K562 (cell line): ENCODE measurements around the gene PBXIP1. TPM values are rescaled to one million over a fixed set of nuclear protein-coding genes. Genes with fewer than 3 reads are reported as not detected.

Experiments
- ATAC-seq: fragments of 200-7000 bp; cut with Tn5 transposase; 3 replicates; pipeline ENCODE4 v1.9.1; 2020; ENCODE audit warnings: moderate library complexity
- BruUV-seq: library from RNA; stranded (reverse); fragments of 400-500 nt; replicated peaks from 2 replicates; lab custom pipeline; 2021; lab: Mats Ljungman, UMichigan
- CTCF ChIA-PET: fragments of 300-600 bp; formaldehyde crosslinking; extraction: SDS; loops from one replicate; lab custom pipeline; 2021; ENCODE audit warnings: low intra/inter-chr PET ratio; lab: Yijun Ruan, JAX
- POLR2A ChIA-PET: fragments of 300-600, 350-650 bp; sonication (Branson Sonifier 250); formaldehyde crosslinking; extraction: SDS; loops from one replicate; lab custom pipeline; 2021; ENCODE audit warnings: antibody characterized with exemption, inconsistent platforms; lab: Yijun Ruan, JAX
- DNase-seq, 4 experiments: peaks; one replicate each; pipeline versions ENCODE4 v3.0.0 to v3.0.0-alpha.2; 2011 to 2018; ENCODE audit warnings: low spot score in 3 of 4, mixed read lengths in 3 of 4; ENCODE audit errors: extremely low read depth in 1 of 4
- FAIRE-seq: peaks from 2 replicates; lab custom pipeline; 2011; peaks lifted over from hg19 to GRCh38; lab: Jason Lieb, UNC
- H2AFZ ChIP-seq: 2 replicates; pipeline ENCODE4 v1.6.0; 2011; ENCODE audit warnings: low read depth, low read length, control low read depth, inconsistent platforms
- H3K27ac ChIP-seq: fragments of 200-600 bp; 3 replicates; pipeline ENCODE4 v1.8.0; 2011; ENCODE audit warnings: low read depth, mild to moderate bottlenecking, control low read depth, inconsistent platforms, low read length, moderate library complexity, mixed read lengths; ENCODE audit errors: extremely low read depth
- H3K27me3 ChIP-seq, 2 experiments: fragments of 300-600 bp in 1 of 2; 2 replicates in 1 of 2; 3 replicates in 1 of 2; pipeline versions ENCODE4 v1.6.0 to v1.8.0; 2011; ENCODE audit warnings: inconsistent platforms in 2 of 2, low read length in 2 of 2, mild to moderate bottlenecking in 1 of 2, mixed read lengths in 1 of 2, moderate library complexity in 1 of 2; ENCODE audit not compliant: control insufficient read depth in 2 of 2, insufficient read depth in 2 of 2
- H3K36me3 ChIP-seq: fragments of 300-600 bp; 3 replicates; pipeline ENCODE4 v1.8.0; 2011; ENCODE audit warnings: mild to moderate bottlenecking, low read length, inconsistent platforms; ENCODE audit not compliant: control insufficient read depth, insufficient read depth
- H3K4me1 ChIP-seq, 2 experiments: fragments of 200-600 bp in 1 of 2; replicated peaks in 1 of 2; 2 replicates in 1 of 2; 3 replicates in 1 of 2; pipeline versions ENCODE4 v1.5.1 to v1.8.0; 2011; ENCODE audit warnings: inconsistent platforms in 2 of 2, low read length in 2 of 2, mild to moderate bottlenecking in 1 of 2, mixed read lengths in 1 of 2, moderate library complexity in 1 of 2; ENCODE audit not compliant: control insufficient read depth in 2 of 2, insufficient read depth in 2 of 2
- H3K4me2 ChIP-seq: 2 replicates; pipeline ENCODE4 v1.6.1; 2011; ENCODE audit warnings: low read length, control low read depth, inconsistent platforms, mixed read lengths; ENCODE audit not compliant: insufficient read depth
- H3K4me3 ChIP-seq: fragments of 200-600 bp; sonication (generic), shearing (Covaris generic); 2 replicates; pipeline ENCODE4 v1.5.1; 2016; ENCODE audit warnings: control low read depth, inconsistent platforms
- H3K79me2 ChIP-seq: fragments of 200-600 bp; 3 replicates; pipeline ENCODE4 v1.8.0; 2011; ENCODE audit warnings: low read length, inconsistent platforms; ENCODE audit not compliant: control insufficient read depth, insufficient read depth
- H3K9ac ChIP-seq, 2 experiments: 2 replicates each; pipeline versions ENCODE4 v1.6.0 to v1.6.1; 2011; ENCODE audit warnings: low read depth in 2 of 2, low read length in 2 of 2, control low read depth in 1 of 2, inconsistent platforms in 1 of 2, mild to moderate bottlenecking in 1 of 2, mixed read lengths in 1 of 2; ENCODE audit not compliant: insufficient read depth in 1 of 2
- H3K9me1 ChIP-seq: one replicate; pipeline ENCODE4 v1.6.0; 2011; ENCODE audit warnings: inconsistent platforms, mild to moderate bottlenecking, low read length, moderate library complexity; ENCODE audit not compliant: control insufficient read depth, insufficient read depth
- H3K9me3 ChIP-seq: replicated peaks from 2 replicates; pipeline ENCODE4 v1.5.1; 2011; ENCODE audit warnings: low read depth, low read length, inconsistent platforms; ENCODE audit not compliant: control insufficient read depth, insufficient read depth
- H4K20me1 ChIP-seq: replicated peaks from 2 replicates; pipeline ENCODE4 v1.6.1; 2011; ENCODE audit warnings: low read length, inconsistent platforms, mixed read lengths; ENCODE audit not compliant: control insufficient read depth, insufficient read depth
- CBFA2T2 ChIP-seq: fragments of 450-650 bp; conservative IDR thresholded peaks from 2 replicates; pipeline ENCODE4 v1.6.1; 2017; ENCODE audit warnings: mild to moderate bottlenecking
- JUND ChIP-seq, 2 experiments: IDR thresholded peaks; 2 replicates in 1 of 2; 3 replicates in 1 of 2; pipeline ENCODE4 v1.6.1; 2011; ENCODE audit warnings: borderline replicate concordance in 2 of 2, low read depth in 2 of 2, low read length in 2 of 2, improper control_type of control experiment in 1 of 2, missing biosample characterization in 1 of 2, missing genetic modification characterization in 1 of 2, missing genetic modification reagents in 1 of 2
- KDM1A ChIP-seq, 2 experiments: fragments of 450-650 bp; IDR thresholded peaks; 2 replicates each; pipeline ENCODE4 v1.6.1; 2016; ENCODE audit warnings: mild to moderate bottlenecking in 2 of 2
- MNT ChIP-seq, 2 experiments: fragments of 450-650 bp; conservative IDR thresholded peaks; 2 replicates each; pipeline ENCODE4 v1.6.1; 2017; ENCODE audit warnings: mild to moderate bottlenecking in 2 of 2, moderate library complexity in 2 of 2
- MTA2 ChIP-seq: fragments of 450-650 bp; IDR thresholded peaks from 2 replicates; pipeline ENCODE4 v1.6.1; 2016; ENCODE audit warnings: low read depth
- NCOR1 ChIP-seq: fragments of 450-650 bp; IDR thresholded peaks from 2 replicates; pipeline ENCODE4 v1.6.1; 2016; ENCODE audit warnings: mild to moderate bottlenecking, moderate library complexity
- POLR2AphosphoS2 ChIP-seq: IDR thresholded peaks from 2 replicates; pipeline ENCODE4 v1.6.1; 2012; ENCODE audit warnings: low read length, improper control_type of control experiment
- RB1 ChIP-seq: fragments of 450-650 bp; IDR thresholded peaks from 2 replicates; pipeline ENCODE4 v1.6.1; 2017; ENCODE audit warnings: low read depth, mild to moderate bottlenecking
- RBM17 ChIP-seq: fragments of 200-400 bp; formaldehyde crosslinking; IDR thresholded peaks from 2 replicates; pipeline ENCODE4 v1.6.1; 2017; ENCODE audit warnings: low read depth, mild to moderate bottlenecking, low read length, borderline replicate concordance
- SP2 ChIP-seq: IDR thresholded peaks from 2 replicates; pipeline ENCODE4 v1.6.1; 2011; ENCODE audit warnings: mild to moderate bottlenecking, low read depth, low read length, moderate library complexity; ENCODE audit not compliant: poor library complexity, severe bottlenecking; ENCODE audit errors: extremely low read depth
- THRB ChIP-seq: fragments of 450-650 bp; formaldehyde crosslinking; conservative IDR thresholded peaks from 2 replicates; pipeline ENCODE4 v1.4.0; 2022; ENCODE audit warnings: mild to moderate bottlenecking, missing genetic modification characterization
- U2AF1 ChIP-seq: fragments of 200-400 bp; formaldehyde crosslinking; optimal IDR thresholded peaks from 2 replicates; pipeline ENCODE3; 2017; ENCODE audit warnings: mild to moderate bottlenecking, low read depth, low read length, moderate library complexity
- ZEB2 ChIP-seq: fragments of 450-650 bp; IDR thresholded peaks from 2 replicates; pipeline ENCODE4 v1.6.1; 2016
- ZKSCAN1 ChIP-seq: fragments of 150-350 bp; IDR thresholded peaks from 2 replicates; pipeline ENCODE4 v1.6.1; 2016; ENCODE audit warnings: low read depth, low read length
- WGBS: fragments of 100-300 bp; shearing (Covaris generic); methylation state at CpG from one replicate; pipeline ENCODE4 v1.1.6; 2016; ENCODE audit warnings: low coverage, mixed read lengths; ENCODE audit not compliant: insufficient coverage; ENCODE audit errors: missing lambda C conversion rate; 5-methylcytosine and 5-hydroxymethylcytosine counted together
- in situ Hi-C: fragments of 300-500 bp; cut with MboI; formaldehyde crosslinking; loops from 4 replicates; pipeline ENCODE4 v1.15.0; 2018; ENCODE audit warnings: inconsistent platforms, mixed read lengths
- intact Hi-C: fragments of 100-400 bp; cut with micrococcal nuclease; formaldehyde crosslinking; loops from 2 replicates; pipeline ENCODE4 v1.14.2; 2022
- polyA plus RNA-seq, 8 experiments: library from polyadenylated mRNA; depleted of rRNA in 4 of 8; stranded (reverse) in 5 of 8; unstranded in 3 of 8; fragments of >200 nt; fragmentation: Nextera tagmentation in 2 of 8; fragmentation: Illumina TruSeq in 1 of 8; extraction: Ambion mirVana in 2 of 8; extraction: Trizol in 1 of 8; gene quantifications; 2 replicates each; pipeline versions ENCODE4 v1.2.1 to v1.2.3, GENCODE V29; 2011 to 2014; ENCODE audit warnings: inconsistent platforms in 1 of 8, missing spikeins in 1 of 8
- total RNA-seq, 7 experiments: library from RNA; depleted of rRNA in 6 of 7; stranded (reverse); fragments of >200 nt in 6 of 7; fragmentation: Illumina TruSeq in 2 of 7; extraction: Trizol in 2 of 7; gene quantifications; 2 replicates each; pipeline versions ENCODE4 v1.2.1 to v1.2.3, GENCODE V29; 2011 to 2021; ENCODE audit warnings: low replicate concordance in 1 of 7
- TF ChIP-seq, protein P1 (sequence below): IDR thresholded peaks from 3 replicates; pipeline ENCODE4 v1.6.1; 2011; ENCODE audit warnings: borderline replicate concordance, mild to moderate bottlenecking; ENCODE audit not compliant: insufficient read length, insufficient read depth

Gene PBXIP1
- total and polyA plus RNA-seq, 9 of the 15 experiments (the other 6 are each of a cell fraction or from before 2014, with no cell fraction given) = 0.13 to 8.3 (median 5.8) TPM

DNA sequence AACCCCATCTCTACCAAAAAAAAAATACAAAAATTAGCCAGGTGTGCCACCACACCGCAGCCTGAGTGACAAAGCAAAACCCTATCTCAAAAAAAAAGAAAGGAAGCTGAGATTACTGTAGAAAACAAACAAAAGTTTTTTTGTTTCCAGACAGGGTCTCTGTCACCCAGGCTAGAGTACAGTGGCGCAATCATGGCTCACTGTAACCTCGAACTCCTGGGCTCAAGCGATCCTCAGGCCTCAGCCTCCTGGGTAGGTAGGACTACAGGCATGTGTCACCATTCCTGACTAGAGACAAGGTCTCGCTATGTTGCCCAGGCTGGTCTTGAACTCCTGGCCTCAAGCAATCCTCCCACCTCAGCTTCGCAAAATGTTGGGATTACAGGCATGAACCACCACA lies 8.5 kb upstream of the PBXIP1 start (continued):
- TF ChIP-seq RB1 = no peak
- no peak for TF ChIP-seq THRB

DNA sequence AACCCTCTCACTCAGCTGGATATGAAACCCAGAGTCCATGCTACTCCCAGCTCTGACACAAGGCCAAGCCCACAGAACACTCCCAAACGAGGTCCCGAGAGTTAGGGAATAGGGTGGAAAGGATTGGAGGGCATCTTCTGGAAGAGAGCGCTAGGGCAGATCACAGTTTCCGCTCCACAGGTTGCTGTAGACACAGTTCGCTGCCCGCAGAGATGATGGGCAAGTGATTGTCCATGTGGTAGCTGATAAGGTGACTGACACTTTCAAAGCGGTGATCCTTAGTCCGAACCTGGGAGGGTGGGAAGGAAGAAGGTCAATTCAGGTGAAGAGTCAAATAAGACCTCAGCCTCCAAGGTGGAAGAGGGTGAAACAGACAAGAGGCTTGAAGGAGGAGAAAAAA lies 7.7 kb upstream of the PBXIP1 start:
- 25% methylated on average over 8 of the region's 8 CpGs for WGBS
- Histone ChIP-seq H3K9ac (peak overlapping the region in 1 of 2 experiments; percentile 23; a peak in 1 of 4 replicates), H3K9me3 (no peaks in the 10 kb centered on the region), H2AFZ (no peak overlapping the region), H3K9me1 (no peaks in the 10 kb centered on the region), H3K4me2 (0 out of 2 replicates have a peak overlapping the region, but pooled peaks have one; percentile 3), H4K20me1 (no peaks in the 10 kb centered on the region), H3K27me3 (no peaks in the 10 kb centered on the region), H3K4me3 (no peak overlapping the region), H3K27ac (no peak overlapping the region; the same call in 2 of the 3 replicates), H3K79me2 (peaks cover 36% of the 10 kb centered on the region), H3K4me1 (peaks cover 19 to 41% of the 10 kb centered on the region in 2 experiments), H3K36me3 (peaks cover 68% of the 10 kb centered on the region; the same call in 2 of the 3 replicates)
- CTCF ChIA-PET = no interaction called here
- in situ Hi-C loops (no loop called here), intact Hi-C loops (loop anchor here (5.0 kb wide), 1 partner anchor 119 kb away; no protein-coding TSS in a partner anchor)
- DNase-seq = peak in 1 of 4 experiments; percentile 70
- BruUV-seq = no TSS peak
- ATAC-seq = no peak
- POLR2A ChIA-PET = interaction anchor here (0.5 to 7.0 kb wide), 7 partner anchors 10 to 109 kb away, joined by 3 to 80 read pairs (median 4); partner anchors contain the start of genes CKS1B, FLAD1, LENEP and SHC1
- FAIRE-seq = peak; percentile 86
- TF ChIP-seq MNT (conservative IDR thresholded peaks at IDR 0.05) (peak in 1 of 2 experiments; percentile 42; a peak in 2 of 4 replicates), POLR2AphosphoS2 (no peak; the same call in 1 of the 2 replicates), RBM17 (no peak), ZKSCAN1 (no peak), NCOR1 (peak; percentile 63), KDM1A (IDR thresholded peaks at IDR 0.05) (peak in 1 of 2 experiments; percentile 57; a peak in 2 of 4 replicates), SP2 (no peak), MTA2 (no peak), CBFA2T2 (peak; percentile 29; the same call in 1 of the 2 replicates), ZEB2 (peak; percentile 74; the same call in 1 of the 2 replicates), JUND (IDR thresholded peaks at IDR 0.05; ENCODE audit: borderline replicate concordance, low read depth, low read length) (0 out of 2 replicates have a peak, but pooled peaks have one; percentile 22), JUND (tag; IDR thresholded peaks at IDR 0.05; ENCODE audit: borderline replicate concordance, low read depth, low read length) (no peak; the same call in 2 of the 3 replicates), U2AF1 (no peak)
- TF ChIP-seq, protein P1, sequence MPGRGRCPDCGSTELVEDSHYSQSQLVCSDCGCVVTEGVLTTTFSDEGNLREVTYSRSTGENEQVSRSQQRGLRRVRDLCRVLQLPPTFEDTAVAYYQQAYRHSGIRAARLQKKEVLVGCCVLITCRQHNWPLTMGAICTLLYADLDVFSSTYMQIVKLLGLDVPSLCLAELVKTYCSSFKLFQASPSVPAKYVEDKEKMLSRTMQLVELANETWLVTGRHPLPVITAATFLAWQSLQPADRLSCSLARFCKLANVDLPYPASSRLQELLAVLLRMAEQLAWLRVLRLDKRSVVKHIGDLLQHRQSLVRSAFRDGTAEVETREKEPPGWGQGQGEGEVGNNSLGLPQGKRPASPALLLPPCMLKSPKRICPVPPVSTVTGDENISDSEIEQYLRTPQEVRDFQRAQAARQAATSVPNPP = no peak
